ENCODE data around the gene ASRGL1.

GRCh38 chr11:62337303-62338181, at the start of gene ASRGL1:
- TF ChIP-seq RARB (CRISPR knock-in tag; IDR thresholded peaks at IDR 0.05) (no peak), GLIS3 (CRISPR knock-in tag; IDR thresholded peaks at IDR 0.05) (no peak), ZFP30 (CRISPR knock-in tag; IDR thresholded peaks at IDR 0.05) (no peak), POU6F1 (CRISPR knock-in tag; IDR thresholded peaks at IDR 0.05; ENCODE audit: borderline replicate concordance, low read depth) (no peak), CREB5 (CRISPR knock-in tag; IDR thresholded peaks at IDR 0.05; ENCODE audit: low read depth) (no peak), CSDC2 (CRISPR knock-in tag; IDR thresholded peaks at IDR 0.05) (no peak), TOX (CRISPR knock-in tag; IDR thresholded peaks at IDR 0.05; ENCODE audit: borderline replicate concordance) (no peak), ZNF8 (CRISPR knock-in tag; IDR thresholded peaks at IDR 0.05) (no peak)

Measured in SK-N-SH treated with all-trans-retinoic acid at 6 μM for 48 hours (cell line).